NCI-H1694 (cell line): Measurements from ENCODE around the gene PHF20.
"Not testable (repeated sequence)": the region's sequence is repeated elsewhere in the genome, so short reads cannot be mapped to it uniquely, and the experiment has no call there.

Experiments
- DNase-seq: peaks from one replicate; lab custom pipeline; 2025; lab: John Stamatoyannopoulos, UW

PHF20 gene

GRCh38 chr20:35978041-35978513, 206.3 kb downstream of the PHF20 start:
- DNase-seq: no peak

DNA sequence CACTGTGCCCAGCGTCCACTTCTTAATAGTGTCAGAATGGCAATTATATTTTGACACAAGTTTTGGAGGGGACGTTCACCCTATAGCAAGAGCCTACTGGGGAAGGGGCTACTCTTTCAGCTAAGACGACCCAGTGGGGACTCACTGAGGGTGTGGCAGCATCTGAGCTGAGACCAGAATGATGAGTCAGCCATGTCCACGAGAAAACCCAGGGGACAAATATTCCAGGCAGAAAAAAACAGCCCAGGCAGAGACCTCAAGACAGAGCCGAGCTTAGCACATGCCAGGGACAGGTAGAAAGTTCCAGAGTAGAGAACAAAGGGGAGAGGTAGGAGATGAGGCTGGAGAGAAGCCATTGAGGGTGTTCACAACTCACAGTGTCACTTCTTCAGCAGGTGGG, 207.7 kb downstream of the PHF20 start:
- no peak for DNase-seq

DNA sequence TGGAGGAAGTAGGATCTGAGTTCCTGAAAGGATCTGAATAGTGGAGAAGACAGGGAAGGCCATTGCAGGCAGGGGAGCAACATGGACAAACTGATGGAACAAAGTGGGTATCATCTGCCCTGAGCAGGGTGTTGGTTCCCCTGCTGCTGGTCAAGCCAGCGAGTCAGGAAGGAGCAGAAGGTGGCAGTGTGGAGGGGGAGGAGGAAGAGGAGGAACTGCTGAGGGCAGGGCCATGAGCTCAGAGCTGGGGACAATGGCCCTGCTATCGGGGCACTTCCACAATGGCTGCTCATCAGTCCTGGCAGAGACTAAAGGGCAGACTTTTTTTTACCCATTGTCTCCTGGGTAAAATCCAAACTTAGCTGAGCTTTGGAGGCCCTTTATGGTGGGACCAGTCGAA, 210.2 kb downstream of the PHF20 start:
- DNase-seq: no peak

- DNase-seq: no peak
Observed at GRCh38 chr20:35984382-35984781, 212.6 kb downstream of the PHF20 start.

DNA sequence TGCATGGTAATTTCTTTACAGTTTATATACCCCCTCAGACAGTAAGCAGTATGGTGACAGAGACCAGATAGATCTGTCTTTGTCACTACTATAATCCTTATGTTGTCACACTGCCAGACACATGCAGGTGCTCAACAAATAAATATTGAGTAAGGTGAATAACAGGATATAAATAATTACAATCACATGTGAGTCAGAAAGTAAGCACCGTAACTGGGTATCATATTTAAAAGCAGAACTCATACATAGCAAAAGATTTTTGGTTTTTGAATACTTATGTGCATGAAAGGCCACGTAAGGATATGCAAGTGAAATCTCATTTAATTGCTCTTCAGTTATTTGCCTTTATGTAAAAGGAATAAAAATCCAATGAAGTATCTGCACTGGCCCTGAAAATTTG, 214.0 kb downstream of the PHF20 start:
- no peak for DNase-seq

GRCh38 chr20:35988910-35989463, 217.2 kb downstream of the PHF20 start:
- no peak for DNase-seq

DNA sequence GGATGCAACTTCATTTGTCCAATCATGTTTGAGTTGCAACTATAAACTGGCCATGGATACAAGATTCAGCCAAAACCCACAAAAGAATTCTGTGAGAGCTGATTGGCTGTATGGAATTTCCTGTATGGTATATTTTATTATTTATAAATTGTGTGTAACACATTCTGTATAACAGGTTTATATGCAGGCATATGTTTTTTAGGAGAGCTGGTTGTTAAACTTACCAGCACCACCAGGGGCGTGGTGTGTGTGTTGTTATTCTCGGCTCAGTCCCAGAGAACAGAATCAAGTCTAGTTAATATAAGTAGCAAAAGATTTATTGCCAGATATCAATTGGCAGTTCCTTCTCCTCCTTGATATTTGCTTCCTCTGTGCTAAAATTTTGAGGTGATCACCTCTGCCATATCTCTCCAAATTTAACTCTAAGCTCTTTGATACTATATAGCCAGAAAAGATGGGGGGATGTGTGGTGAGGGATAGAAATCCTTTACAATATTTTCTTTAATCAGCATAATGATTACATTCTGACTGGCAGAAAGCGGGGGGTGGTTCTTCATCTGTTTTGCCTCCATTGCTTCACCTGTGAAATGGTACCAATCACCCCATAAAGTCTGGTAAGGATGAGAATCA, 219.4 kb downstream of the PHF20 start:
- peak; percentile 58 for DNase-seq

DNA sequence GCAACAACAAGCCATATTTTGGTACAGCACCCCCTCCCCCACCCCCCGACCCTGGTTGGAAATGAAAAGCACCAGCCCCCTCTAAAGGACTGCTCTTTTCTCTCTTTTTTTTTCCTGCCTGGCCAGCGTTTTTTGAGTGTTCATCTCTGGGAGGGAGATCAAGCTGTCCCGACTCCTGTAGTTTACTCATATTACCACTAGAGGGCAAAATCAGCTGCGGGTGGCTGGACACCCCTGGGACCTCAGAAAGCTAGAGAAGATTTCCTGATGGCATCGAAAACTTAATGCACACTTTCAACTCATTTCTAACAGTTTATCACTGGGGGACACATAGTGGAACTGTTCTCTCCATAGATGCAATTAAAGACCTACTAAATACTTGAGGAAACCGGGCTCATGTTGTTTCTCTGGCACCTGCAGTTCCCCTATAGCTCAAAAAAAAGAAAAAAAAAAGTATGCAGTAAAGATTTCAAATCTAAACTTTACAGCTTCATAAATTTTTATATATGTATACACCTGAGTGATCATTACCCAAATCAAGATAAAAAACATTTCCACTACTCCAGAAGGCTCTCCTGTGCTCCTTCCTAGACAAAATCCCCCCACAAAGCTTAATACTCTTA, 221.0 kb downstream of the PHF20 start:
- DNase-seq: peak; percentile 89

DNA sequence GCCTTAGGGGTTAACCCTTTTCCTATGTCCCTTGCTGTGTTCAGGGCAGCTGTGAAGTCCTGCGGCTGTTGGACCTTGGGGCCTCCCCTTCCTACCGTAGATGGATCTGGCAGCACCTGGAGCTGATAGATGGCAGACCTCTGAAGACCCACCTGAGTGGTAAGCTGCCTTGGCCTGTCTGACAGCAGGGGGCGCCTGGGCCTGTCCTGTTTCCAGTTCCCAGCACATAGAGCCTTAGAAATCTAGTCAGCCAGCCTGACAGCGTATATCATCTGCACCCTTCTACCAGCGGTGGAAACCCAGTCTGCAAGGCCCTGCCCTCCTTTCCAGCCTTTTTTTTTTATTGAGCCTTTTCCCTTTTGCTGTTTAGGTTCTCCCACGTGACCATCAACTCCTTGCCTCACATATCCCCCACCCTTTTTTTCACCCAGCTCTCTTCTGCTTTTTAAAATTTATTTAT, 223.2 kb downstream of the PHF20 start:
- peak; percentile 85 for DNase-seq

GRCh38 chr20:35996492-35996891, 224.7 kb downstream of the PHF20 start:
- not testable (repeated sequence) for DNase-seq
